GM12878 (cell line): ENCODE results near the gene CLEC4M. TPM values are rescaled to one million over a fixed set of nuclear protein-coding genes. Genes with fewer than 3 reads are reported as not detected.
A peak's percentile ranks its signal among the peaks of the same experiment; 100 is the strongest.

Experiments used
- ATAC-seq: fragments of 200-7000 bp; cut with Tn5 transposase; 3 replicates; pipeline ENCODE4 v1.9.1; 2020; ENCODE audit warnings: mild to moderate bottlenecking, moderate library complexity
- Bru-seq: library from RNA; stranded (reverse); fragments of 400-500 nt; gene quantifications from one replicate; lab custom pipeline; 2021; lab: Mats Ljungman, UMichigan
- BruChase-seq, 2 experiments: library from RNA; stranded (reverse); fragments of 400-500 nt; gene quantifications; one replicate each; lab custom pipeline; 2021; lab: Mats Ljungman, UMichigan
- BruUV-seq: library from RNA; stranded (reverse); fragments of 400-500 nt; replicated peaks from 2 replicates; lab custom pipeline; 2021; lab: Mats Ljungman, UMichigan
- CTCF ChIA-PET: fragments of 300-600 bp; sonication (Branson Sonifier 250); formaldehyde crosslinking; extraction: SDS; loops from one replicate; lab custom pipeline; 2021; ENCODE audit warnings: inconsistent platforms; lab: Yijun Ruan, JAX
- POLR2A ChIA-PET: fragments of 350-600 bp; formaldehyde crosslinking; extraction: SDS; loops from one replicate; lab custom pipeline; 2021; ENCODE audit warnings: inconsistent platforms; lab: Charles Lee
- RAD21 ChIA-PET: fragments of 300-600 bp; sonication (Branson Sonifier 250); formaldehyde crosslinking; loops from one replicate; lab custom pipeline; 2023; ENCODE audit warnings: antibody characterized with exemption; ENCODE audit not compliant: unreplicated experiment; lab: Charles Lee
- SMC1A ChIA-PET: fragments of 300-600 bp; sonication (Branson Sonifier 250); formaldehyde crosslinking; loops from one replicate; lab custom pipeline; 2023; ENCODE audit not compliant: unreplicated experiment, uncharacterized antibody; lab: Charles Lee
- DNase-seq: peaks from one replicate; pipeline ENCODE4 v3.0.0-alpha.2; 2011; ENCODE audit warnings: low read depth, low spot score
- FAIRE-seq: peaks from 3 replicates; lab custom pipeline; 2011; peaks lifted over from hg19 to GRCh38; lab: Jason Lieb, UNC
- H2AFZ ChIP-seq: 2 replicates; pipeline ENCODE4 v1.6.0; 2011; ENCODE audit warnings: low read depth, low read length, control low read depth; ENCODE audit not compliant: control insufficient read depth
- H3K27ac ChIP-seq: 2 replicates; pipeline ENCODE4 v1.5.1; 2011; ENCODE audit warnings: control low read depth; ENCODE audit not compliant: control insufficient read depth, insufficient read depth
- H3K27me3 ChIP-seq, 2 experiments: replicated peaks in 1 of 2; 2 replicates each; pipeline versions ENCODE4 v1.6.0 to v1.6.1; 2011; ENCODE audit warnings: low read length in 1 of 2; ENCODE audit not compliant: control insufficient read depth in 2 of 2, insufficient read depth in 2 of 2
- H3K36me3 ChIP-seq, 2 experiments: 2 replicates each; pipeline ENCODE4 v1.5.1; 2011; ENCODE audit warnings: low read length in 1 of 2; ENCODE audit not compliant: control insufficient read depth in 2 of 2, insufficient read depth in 2 of 2
- H3K4me1 ChIP-seq: 2 replicates; pipeline ENCODE4 v1.6.1; 2011; ENCODE audit warnings: mild to moderate bottlenecking, low read length, moderate library complexity, mixed read lengths; ENCODE audit not compliant: control insufficient read depth, insufficient read depth
- H3K4me2 ChIP-seq: 2 replicates; pipeline ENCODE4 v1.6.0; 2011; ENCODE audit warnings: control low read depth; ENCODE audit not compliant: control insufficient read depth, insufficient read depth
- H3K4me3 ChIP-seq: fragments of 200-600 bp; sonication (generic); 2 replicates; pipeline ENCODE4 v1.5.1; 2016
- H3K79me2 ChIP-seq: 2 replicates; pipeline ENCODE4 v1.6.0; 2011; ENCODE audit warnings: low read length; ENCODE audit not compliant: control insufficient read depth, insufficient read depth
- H3K9ac ChIP-seq: 2 replicates; pipeline ENCODE4 v1.8.0; 2011; ENCODE audit warnings: low read length, control low read depth, mixed read lengths; ENCODE audit not compliant: control insufficient read depth, insufficient read depth
- H3K9me3 ChIP-seq: replicated peaks from 3 replicates; pipeline ENCODE4 v1.5.1; 2011; ENCODE audit warnings: mild to moderate bottlenecking, low read length; ENCODE audit not compliant: control insufficient read depth, insufficient read depth
- H4K20me1 ChIP-seq: 2 replicates; pipeline ENCODE4 v1.6.0; 2011; ENCODE audit not compliant: control insufficient read depth, insufficient read depth
- BHLHE40 ChIP-seq, 2 experiments: fragments of 450-650 bp in 1 of 2; IDR thresholded peaks; 2 replicates each; pipeline ENCODE4 v1.6.1; 2011 to 2017; ENCODE audit warnings: low read depth in 2 of 2, borderline replicate concordance in 1 of 2, improper control_type of control experiment in 1 of 2, low read length in 1 of 2, mild to moderate bottlenecking in 1 of 2
- ESRRA ChIP-seq: IDR thresholded peaks from 2 replicates; pipeline ENCODE4 v1.6.1; 2012; ENCODE audit warnings: mild to moderate bottlenecking, low read length, improper control_type of control experiment
- HCFC1 ChIP-seq: fragments of 150-350 bp; IDR thresholded peaks from 2 replicates; pipeline ENCODE4 v1.6.1; 2014; ENCODE audit warnings: low read length
- IKZF1 ChIP-seq: fragments of 450-650 bp; conservative IDR thresholded peaks from 2 replicates; pipeline ENCODE4 v1.6.1; 2017; ENCODE audit warnings: antibody characterized with exemption, mild to moderate bottlenecking
- KDM1A ChIP-seq: fragments of 200-600 bp; sonication (generic); IDR thresholded peaks from 2 replicates; pipeline ENCODE4 v1.6.1; 2016; ENCODE audit warnings: borderline replicate concordance
- POU2F2 ChIP-seq: IDR thresholded peaks from 3 replicates; pipeline ENCODE4 v1.6.1; 2011; ENCODE audit warnings: low read depth, mild to moderate bottlenecking, low read length, borderline replicate concordance
- RAD21 ChIP-seq: IDR thresholded peaks from 2 replicates; pipeline ENCODE4 v1.6.1; 2011; ENCODE audit warnings: mild to moderate bottlenecking, low read depth, low read length, moderate library complexity; ENCODE audit not compliant: insufficient read depth
- SP1 ChIP-seq: IDR thresholded peaks from one replicate; pipeline ENCODE4 v1.6.1; 2011; ENCODE audit warnings: low read depth, low read length
- STAT1 ChIP-seq: fragments of 450-650 bp; conservative IDR thresholded peaks from 2 replicates; pipeline ENCODE4 v1.6.1; 2014; ENCODE audit warnings: antibody characterized with exemption, mild to moderate bottlenecking
- TARDBP ChIP-seq: IDR thresholded peaks from 2 replicates; pipeline ENCODE4 v1.6.1; 2016; ENCODE audit warnings: borderline replicate concordance
- TBL1XR1 ChIP-seq: IDR thresholded peaks from 2 replicates; pipeline ENCODE4 v1.6.1; 2012; ENCODE audit warnings: low read depth, low read length, improper control_type of control experiment
- YY1 ChIP-seq: IDR thresholded peaks from 2 replicates; pipeline ENCODE4 v1.6.1; 2011; ENCODE audit warnings: low read depth, mild to moderate bottlenecking, low read length
- ZNF622 ChIP-seq: fragments of 450-650 bp; IDR thresholded peaks from 2 replicates; pipeline ENCODE4 v1.6.1; 2017; ENCODE audit warnings: mild to moderate bottlenecking, inconsistent platforms
- WGBS: methylation state at CpG from one replicate; pipeline ENCODE4 v1.1.6; 2016; ENCODE audit warnings: low lambda C conversion rate; ENCODE audit not compliant: insufficient replicate concordance, insufficient coverage; ENCODE audit errors: missing lambda C conversion rate; 5-methylcytosine and 5-hydroxymethylcytosine counted together
- in situ Hi-C: fragments of 300-500 bp; cut with MboI; formaldehyde crosslinking; loops from 9 replicates; pipeline ENCODE4 v1.14.3; 2018; ENCODE audit warnings: mixed read lengths
- intact Hi-C: fragments of 100-400 bp; cut with micrococcal nuclease; formaldehyde crosslinking; loops from one replicate; pipeline ENCODE4 v1.14.2; 2022; ENCODE audit not compliant: unreplicated experiment
- long read RNA-seq, 2 experiments: library from polyadenylated mRNA; unstranded; transcript quantifications; one replicate each; pipeline ENCODE4 v2.0.0, GENCODE V29; 2019 to 2020
- polyA minus RNA-seq, 3 experiments: library from RNA; depleted of rRNA, polyadenylated mRNA; stranded (reverse); fragments of >200 nt; gene quantifications; 2 replicates each; pipeline ENCODE4 v1.2.3, GENCODE V29; 2011
- polyA plus RNA-seq, 11 experiments: library from polyadenylated mRNA; depleted of rRNA in 4 of 11; unstranded in 6 of 11; stranded (reverse) in 5 of 11; fragments of >200 nt; fragmentation: Nextera tagmentation in 4 of 11; fragmentation: Illumina TruSeq in 1 of 11; extraction: Ambion mirVana in 4 of 11; extraction: Trizol in 1 of 11; gene quantifications; 1 replicate in 1 of 11; 2 replicates in 10 of 11; pipeline versions ENCODE4 v1.2.1 to v1.2.3, GENCODE V29; 2011 to 2016; ENCODE audit warnings: inconsistent platforms in 2 of 11, missing spikeins in 2 of 11, low read depth in 1 of 11
- total RNA-seq, 4 experiments: library from RNA; depleted of rRNA in 3 of 4; stranded (reverse); fragments of >200 nt in 3 of 4; fragmentation: Illumina TruSeq in 1 of 4; extraction: Trizol in 1 of 4; gene quantifications; 2 replicates each; pipeline versions ENCODE4 v1.2.1 to v1.2.3, GENCODE V29; 2013 to 2021
- TF ChIP-seq, protein P1 (sequence below): IDR thresholded peaks from 2 replicates; pipeline ENCODE4 v1.6.1; 2011; ENCODE audit warnings: borderline replicate concordance, low read depth, mild to moderate bottlenecking, moderate library complexity, mixed read lengths, low read length; ENCODE audit not compliant: insufficient read depth; ENCODE audit errors: extremely low read length
- TF ChIP-seq, protein P2 (sequence below): fragments of 450-650 bp; conservative IDR thresholded peaks from 2 replicates; pipeline ENCODE4 v1.6.1; 2017; ENCODE audit warnings: mild to moderate bottlenecking, moderate library complexity
- TF ChIP-seq, protein P3 (sequence below): IDR thresholded peaks from 2 replicates; pipeline ENCODE4 v1.6.1; 2012; ENCODE audit warnings: low read depth, low read length, improper control_type of control experiment

Gene CLEC4M, protein sequence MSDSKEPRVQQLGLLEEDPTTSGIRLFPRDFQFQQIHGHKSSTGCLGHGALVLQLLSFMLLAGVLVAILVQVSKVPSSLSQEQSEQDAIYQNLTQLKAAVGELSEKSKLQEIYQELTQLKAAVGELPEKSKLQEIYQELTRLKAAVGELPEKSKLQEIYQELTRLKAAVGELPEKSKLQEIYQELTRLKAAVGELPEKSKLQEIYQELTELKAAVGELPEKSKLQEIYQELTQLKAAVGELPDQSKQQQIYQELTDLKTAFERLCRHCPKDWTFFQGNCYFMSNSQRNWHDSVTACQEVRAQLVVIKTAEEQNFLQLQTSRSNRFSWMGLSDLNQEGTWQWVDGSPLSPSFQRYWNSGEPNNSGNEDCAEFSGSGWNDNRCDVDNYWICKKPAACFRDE
- not detected in 2 replicates for total RNA-seq (2013; cell fraction: nucleolus; rRNA removed)
- total RNA-seq (2014; rRNA removed): 0.11 and 0.44 TPM in 2 replicates
- 0.18 and 0.32 TPM in 2 replicates for total RNA-seq (2014; rRNA removed; fragmentation: Illumina TruSeq; extraction: Trizol)
- 0.16 and 0.31 TPM in 2 replicates for total RNA-seq (2021)
- 0.16 TPM for polyA plus RNA-seq (2011; ENCODE audit: low read depth)
- polyA plus RNA-seq (2011; rRNA removed): not detected in 2 replicates
- not detected in 2 replicates for polyA plus RNA-seq (2011; cell fraction: cytosol; rRNA removed)
- 0.21 and 0.28 TPM in 2 replicates for polyA plus RNA-seq (2011; cell fraction: nucleus; rRNA removed)
- 0.12 and 0.20 TPM in 2 replicates for polyA plus RNA-seq (2012)
- polyA plus RNA-seq (2014; fragmentation: Illumina TruSeq; extraction: Trizol): 0.12 and 0.17 TPM in 2 replicates
- under 1 TPM; 0.38 to 0.42 TPM for polyA plus RNA-seq (2014; fragmentation: Nextera tagmentation; extraction: Ambion mirVana)
- 0.37 and 0.60 TPM in 2 replicates for polyA plus RNA-seq (2014; rRNA removed)
- polyA plus RNA-seq (2016; fragmentation: Nextera tagmentation; extraction: Ambion mirVana): under 1 TPM; 0.23 to 0.25 TPM
- polyA minus RNA-seq (2011; rRNA and poly(A)+ RNA removed): not detected in 2 replicates
- polyA minus RNA-seq (2011; cell fraction: cytosol; rRNA and poly(A)+ RNA removed): not detected in 2 replicates
- polyA minus RNA-seq (2011; cell fraction: nucleus; rRNA and poly(A)+ RNA removed): not detected in 2 replicates
- Bru-seq, nascent RNA: not detected
- BruChase-seq, experiment 1, labeled RNA remaining after a 6-hour chase: not detected
- BruChase-seq, experiment 2, labeled RNA remaining after a 2-hour chase: percentile 10 among the genes with signal in this experiment
- long read RNA-seq, experiment 1: 0 reads
- long read RNA-seq, experiment 2: 0 reads

DNA sequence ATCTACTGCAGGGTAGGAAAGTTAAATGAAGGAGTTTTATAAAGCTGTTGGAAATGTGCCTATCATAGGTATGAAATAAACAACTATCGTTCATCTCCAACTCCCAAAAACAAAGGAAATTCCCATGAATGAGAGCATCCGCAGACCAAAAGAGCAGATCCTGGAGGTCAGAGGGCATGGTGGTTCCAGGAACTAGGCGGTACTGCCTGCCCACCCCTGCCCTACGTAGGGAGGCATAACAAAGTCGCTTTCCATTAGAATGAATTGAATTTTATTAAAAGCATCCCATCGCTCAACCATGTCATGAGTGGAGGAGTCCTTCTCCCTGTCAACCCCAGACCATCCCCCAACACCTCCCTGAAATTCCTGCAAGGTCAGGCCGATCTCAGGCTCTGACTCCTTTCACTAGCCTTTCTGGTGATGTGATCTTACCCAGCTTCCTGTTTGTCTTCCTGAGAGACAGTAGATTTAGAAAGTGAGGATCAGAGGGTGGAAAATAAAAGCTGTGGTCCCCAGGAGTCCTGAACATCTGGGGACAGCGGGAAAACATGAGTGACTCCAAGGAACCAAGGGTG lies at the start of gene CLEC4M:
TSS of gene CLEC4M (plus strand) at position 525 of the 575 bp plus-strand sequence. CDS start at position 549, 24 bp downstream.
- Histone ChIP-seq H3K4me3 (no peak within 1 kb of the TSS), H3K36me3 (no peaks in the 10 kb centered on the region), H3K9ac (no peak within 1 kb of the TSS), H3K27me3 (no peaks in the 10 kb centered on the region; a peak in 2 of 4 replicates), H3K4me1 (no peaks in the 10 kb centered on the region), H4K20me1 (no peaks in the 10 kb centered on the region), H3K9me3 (peaks cover 13% of the 10 kb centered on the region; the same call in 2 of the 3 replicates), H3K4me2 (no peak within 1 kb of the TSS), H3K27ac (no peak within 1 kb of the TSS), H2AFZ (no peak within 1 kb of the TSS), H3K79me2 (no peaks in the 10 kb centered on the region)
- intact Hi-C loops (no loop called here), in situ Hi-C loops (no loop called here)
- no peak for ATAC-seq
- ChIA-PET SMC1A (interaction anchor here (0.6 to 1.9 kb wide), 2 partner anchors 15 to 678 kb away, joined by 3 read pairs; partner anchors contain the start of gene CD209), CTCF (no interaction called here), POLR2A (no interaction called here), RAD21 (no interaction called here)
- FAIRE-seq: no peak
- no TSS peak for BruUV-seq
- no peak for DNase-seq
- 65% methylated on average over 8 of the region's 8 CpGs for WGBS
- TF ChIP-seq, protein P1, sequence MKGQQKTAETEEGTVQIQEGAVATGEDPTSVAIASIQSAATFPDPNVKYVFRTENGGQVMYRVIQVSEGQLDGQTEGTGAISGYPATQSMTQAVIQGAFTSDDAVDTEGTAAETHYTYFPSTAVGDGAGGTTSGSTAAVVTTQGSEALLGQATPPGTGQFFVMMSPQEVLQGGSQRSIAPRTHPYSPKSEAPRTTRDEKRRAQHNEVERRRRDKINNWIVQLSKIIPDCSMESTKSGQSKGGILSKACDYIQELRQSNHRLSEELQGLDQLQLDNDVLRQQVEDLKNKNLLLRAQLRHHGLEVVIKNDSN: no peak
- TF ChIP-seq ESRRA (no peak), STAT1 (no peak), BHLHE40 (IDR thresholded peaks at IDR 0.05; ENCODE audit: borderline replicate concordance in 1 of 2, low read depth in 2 of 2, low read length in 1 of 2) (no peak), ZNF622 (no peak), TBL1XR1 (no peak), TARDBP (no peak), SP1 (no peak), RAD21 (no peak), HCFC1 (no peak), IKZF1 (no peak), POU2F2 (no peak), KDM1A (no peak), YY1 (no peak)
- TF ChIP-seq, protein P2, sequence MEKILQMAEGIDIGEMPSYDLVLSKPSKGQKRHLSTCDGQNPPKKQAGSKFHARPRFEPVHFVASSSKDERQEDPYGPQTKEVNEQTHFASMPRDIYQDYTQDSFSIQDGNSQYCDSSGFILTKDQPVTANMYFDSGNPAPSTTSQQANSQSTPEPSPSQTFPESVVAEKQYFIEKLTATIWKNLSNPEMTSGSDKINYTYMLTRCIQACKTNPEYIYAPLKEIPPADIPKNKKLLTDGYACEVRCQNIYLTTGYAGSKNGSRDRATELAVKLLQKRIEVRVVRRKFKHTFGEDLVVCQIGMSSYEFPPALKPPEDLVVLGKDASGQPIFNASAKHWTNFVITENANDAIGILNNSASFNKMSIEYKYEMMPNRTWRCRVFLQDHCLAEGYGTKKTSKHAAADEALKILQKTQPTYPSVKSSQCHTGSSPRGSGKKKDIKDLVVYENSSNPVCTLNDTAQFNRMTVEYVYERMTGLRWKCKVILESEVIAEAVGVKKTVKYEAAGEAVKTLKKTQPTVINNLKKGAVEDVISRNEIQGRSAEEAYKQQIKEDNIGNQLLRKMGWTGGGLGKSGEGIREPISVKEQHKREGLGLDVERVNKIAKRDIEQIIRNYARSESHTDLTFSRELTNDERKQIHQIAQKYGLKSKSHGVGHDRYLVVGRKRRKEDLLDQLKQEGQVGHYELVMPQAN: no peak
- TF ChIP-seq, protein P3, sequence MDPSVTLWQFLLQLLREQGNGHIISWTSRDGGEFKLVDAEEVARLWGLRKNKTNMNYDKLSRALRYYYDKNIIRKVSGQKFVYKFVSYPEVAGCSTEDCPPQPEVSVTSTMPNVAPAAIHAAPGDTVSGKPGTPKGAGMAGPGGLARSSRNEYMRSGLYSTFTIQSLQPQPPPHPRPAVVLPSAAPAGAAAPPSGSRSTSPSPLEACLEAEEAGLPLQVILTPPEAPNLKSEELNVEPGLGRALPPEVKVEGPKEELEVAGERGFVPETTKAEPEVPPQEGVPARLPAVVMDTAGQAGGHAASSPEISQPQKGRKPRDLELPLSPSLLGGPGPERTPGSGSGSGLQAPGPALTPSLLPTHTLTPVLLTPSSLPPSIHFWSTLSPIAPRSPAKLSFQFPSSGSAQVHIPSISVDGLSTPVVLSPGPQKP: no peak
